Mucosa of rectum (tissue), 2 donors: ENCODE measurements around the gene LPCAT1.
"Not testable (repeated sequence)": the region's sequence is repeated elsewhere in the genome, so short reads cannot be mapped to it uniquely, and the experiment has no call there.

ENCODE experiments used
- H3K27ac ChIP-seq, 2 donors: one replicate each; pipeline ENCODE4 v1.7.0; 2013; ENCODE audit warnings: inconsistent platforms in 2 of 2, low read depth in 2 of 2, low read length in 2 of 2
- H3K27me3 ChIP-seq, 2 donors: one replicate each; pipeline ENCODE4 v1.7.0; 2013; ENCODE audit warnings: low read length in 2 of 2; ENCODE audit not compliant: control insufficient read depth in 2 of 2, insufficient read depth in 2 of 2
- H3K36me3 ChIP-seq, 2 donors: one replicate each; pipeline ENCODE4 v1.7.0; 2013; ENCODE audit warnings: low read length in 2 of 2; ENCODE audit not compliant: control insufficient read depth in 2 of 2, insufficient read depth in 2 of 2
- H3K4me1 ChIP-seq, 2 donors: one replicate each; pipeline ENCODE4 v1.7.0; 2013; ENCODE audit warnings: low read length in 2 of 2, mild to moderate bottlenecking in 1 of 2; ENCODE audit not compliant: control insufficient read depth in 2 of 2, insufficient read depth in 2 of 2
- H3K4me3 ChIP-seq, 2 donors: one replicate each; pipeline ENCODE4 v1.7.0; 2013; ENCODE audit warnings: low read length in 2 of 2
- H3K9ac ChIP-seq, 2 donors: one replicate each; pipeline ENCODE4 v1.7.0; 2013; ENCODE audit warnings: low read length in 2 of 2, low read depth in 1 of 2, mild to moderate bottlenecking in 1 of 2
- H3K9me3 ChIP-seq, 2 donors: one replicate each; pipeline ENCODE4 v1.7.0; 2013; ENCODE audit warnings: low read length in 2 of 2; ENCODE audit not compliant: control insufficient read depth in 2 of 2
- donor health status: healthy.
- donor health status: Normal muscosa, but diverticular disease.

The LPCAT1 gene, protein sequence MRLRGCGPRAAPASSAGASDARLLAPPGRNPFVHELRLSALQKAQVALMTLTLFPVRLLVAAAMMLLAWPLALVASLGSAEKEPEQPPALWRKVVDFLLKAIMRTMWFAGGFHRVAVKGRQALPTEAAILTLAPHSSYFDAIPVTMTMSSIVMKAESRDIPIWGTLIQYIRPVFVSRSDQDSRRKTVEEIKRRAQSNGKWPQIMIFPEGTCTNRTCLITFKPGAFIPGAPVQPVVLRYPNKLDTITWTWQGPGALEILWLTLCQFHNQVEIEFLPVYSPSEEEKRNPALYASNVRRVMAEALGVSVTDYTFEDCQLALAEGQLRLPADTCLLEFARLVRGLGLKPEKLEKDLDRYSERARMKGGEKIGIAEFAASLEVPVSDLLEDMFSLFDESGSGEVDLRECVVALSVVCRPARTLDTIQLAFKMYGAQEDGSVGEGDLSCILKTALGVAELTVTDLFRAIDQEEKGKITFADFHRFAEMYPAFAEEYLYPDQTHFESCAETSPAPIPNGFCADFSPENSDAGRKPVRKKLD

GRCh38 chr5:1523793-1524480 is at the start of gene LPCAT1:
TSS of gene LPCAT1 (minus strand) at chr5:1523960. CDS start at chr5:1523844, 116 bp downstream.
- peaks cover 6 to 19% of the 10 kb centered on the region in 2 donors for H3K4me1 ChIP-seq
- peak within 1 kb of the TSS; percentile 35 to 70 for H3K9ac ChIP-seq
- no peaks in the 10 kb centered on the region for H3K27me3 ChIP-seq
- H3K36me3 ChIP-seq: peaks cover 0 to 6% of the 10 kb centered on the region in 2 donors
- H3K4me3 ChIP-seq: peak within 1 kb of the TSS; percentile 63 to 66
- H3K9me3 ChIP-seq: no peaks in the 10 kb centered on the region
- peak within 1 kb of the TSS; percentile 59 to 72 for H3K27ac ChIP-seq

DNA sequence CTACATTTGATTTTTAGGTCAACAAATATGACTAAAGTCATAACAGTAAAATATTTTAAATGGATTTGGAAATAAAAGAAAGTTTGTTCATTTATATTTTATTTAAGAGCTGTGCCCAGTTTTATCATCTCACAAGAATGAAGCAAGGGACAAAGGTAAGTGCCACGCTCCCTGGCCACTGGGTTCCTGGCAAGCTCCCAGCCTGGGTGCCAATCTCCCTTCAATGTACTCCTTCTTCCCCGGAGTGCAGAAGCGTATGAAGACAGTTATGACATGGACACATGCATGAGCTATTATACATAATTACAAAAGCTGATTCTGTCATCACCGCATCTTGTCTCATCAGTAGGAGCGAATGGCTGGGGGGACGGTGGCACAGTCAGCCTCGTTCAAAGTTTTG is 48.1 kb upstream of the LPCAT1 start:
- H3K9ac ChIP-seq, H3K9me3 ChIP-seq, H3K27ac ChIP-seq, H3K36me3 ChIP-seq, H3K4me3 ChIP-seq, H3K27me3 ChIP-seq: not testable (repeated sequence)
- H3K4me1 ChIP-seq: peaks cover 0 to 16% of the 10 kb centered on the region in 2 donors

GRCh38 chr5:1570975-1571374 is 47.2 kb upstream of the LPCAT1 start:
- H3K36me3 ChIP-seq: no peaks in the 10 kb centered on the region
- H3K4me1 ChIP-seq: peaks cover 0 to 16% of the 10 kb centered on the region in 2 donors
- H3K4me3 ChIP-seq: no peak overlapping the region
- no peaks in the 10 kb centered on the region for H3K9me3 ChIP-seq
- H3K27me3 ChIP-seq: no peaks in the 10 kb centered on the region
- peak overlapping the region; percentile 43 to 71 for H3K27ac ChIP-seq
- H3K9ac ChIP-seq: no peak overlapping the region

- Histone ChIP-seq H3K4me3 (no peak overlapping the region), H3K27me3 (no peaks in the 10 kb centered on the region), H3K27ac (peak overlapping the region in 1 of 2 donors; percentile 38), H3K4me1 (peaks cover 0 to 11% of the 10 kb centered on the region in 2 donors), H3K9ac (no peak overlapping the region), H3K36me3 (no peaks in the 10 kb centered on the region), H3K9me3 (no peaks in the 10 kb centered on the region)
Observed at GRCh38 chr5:1568201-1568979, 44.6 kb upstream of the LPCAT1 start.

DNA sequence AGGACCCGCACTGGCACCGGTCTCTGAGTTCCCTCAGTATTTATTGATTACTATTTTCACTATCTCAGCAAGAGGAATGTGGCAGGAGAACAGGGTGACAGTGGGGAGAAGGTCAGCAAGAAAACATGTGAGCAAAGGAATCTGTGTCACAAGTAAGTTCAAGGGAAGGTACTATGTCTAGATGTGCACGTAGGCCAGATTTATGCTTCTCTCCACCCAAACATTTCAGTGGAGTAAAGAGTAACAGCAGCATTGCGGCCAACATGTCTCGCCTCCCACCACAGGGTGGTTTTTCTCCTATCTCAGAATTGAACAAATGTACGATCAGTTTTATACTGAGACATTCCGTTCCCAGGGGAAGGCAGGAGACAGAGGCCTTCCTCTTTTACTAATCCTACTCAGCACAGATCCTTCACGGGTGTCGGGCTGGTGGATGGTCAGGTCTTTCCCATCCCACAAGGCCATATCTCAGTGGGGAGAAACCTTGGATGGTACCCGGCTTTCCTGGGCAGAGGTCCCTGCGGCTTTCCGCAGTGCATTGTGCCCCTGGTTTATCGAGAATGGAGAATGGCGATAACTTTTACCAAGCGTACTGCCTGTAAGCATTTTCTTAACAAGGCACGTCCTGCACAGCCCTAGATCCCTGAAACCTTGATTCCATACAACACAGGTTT is 43.9 kb upstream of the LPCAT1 start:
- not testable (repeated sequence) for H3K27me3 ChIP-seq, H3K27ac ChIP-seq, H3K9ac ChIP-seq, H3K36me3 ChIP-seq, H3K9me3 ChIP-seq, H3K4me3 ChIP-seq
- H3K4me1 ChIP-seq: peaks cover 0 to 11% of the 10 kb centered on the region in 2 donors

DNA sequence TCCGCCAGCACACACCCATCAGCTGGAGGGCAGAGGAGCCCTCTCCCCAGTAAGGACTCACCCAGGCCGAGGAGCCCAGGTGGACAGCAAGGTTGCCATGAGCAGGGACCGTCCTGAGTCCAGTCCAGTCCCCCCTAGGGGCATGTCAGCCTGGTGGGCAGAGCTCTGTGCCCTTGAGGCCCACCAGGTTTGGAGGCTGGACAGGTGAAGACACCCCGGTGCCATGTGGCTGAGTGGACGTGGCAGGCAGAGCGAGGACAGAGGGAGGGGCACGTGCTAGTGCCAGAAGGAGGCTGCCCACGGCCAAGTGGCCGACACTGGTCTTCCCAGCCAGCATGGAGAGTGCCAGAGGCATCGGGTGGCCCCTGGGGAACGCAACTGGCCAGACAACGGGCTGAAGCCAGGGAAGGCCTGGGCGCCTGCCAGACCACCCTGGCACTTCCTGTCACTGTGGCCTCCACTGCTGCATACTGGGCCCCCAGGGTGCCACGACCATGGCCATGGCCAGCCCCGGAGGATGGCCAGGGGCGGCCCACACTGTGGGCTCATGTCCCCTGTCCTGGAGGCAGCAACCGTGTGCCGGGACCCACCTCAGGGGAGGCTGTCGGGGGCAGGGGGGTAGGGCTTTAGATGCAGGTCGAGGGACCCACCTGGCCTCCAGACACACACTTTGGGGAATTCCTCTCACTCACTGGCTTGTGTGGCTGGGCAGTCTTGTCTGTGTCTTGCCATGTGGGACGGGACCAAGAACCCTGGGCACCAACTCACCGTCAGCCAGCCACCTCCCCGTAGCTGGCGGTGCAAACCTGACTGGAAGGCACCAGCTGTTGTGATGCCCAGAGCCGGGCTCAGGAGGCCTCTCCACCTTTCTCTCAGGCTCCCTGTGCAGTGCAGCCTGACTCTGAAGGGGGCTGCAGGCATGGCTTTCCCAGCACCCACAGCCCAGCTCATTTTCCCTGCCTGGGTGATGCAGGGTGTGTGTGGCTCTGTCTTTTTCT is 42.3 kb upstream of the LPCAT1 start:
- no peak overlapping the region for H3K4me3 ChIP-seq
- H3K27me3 ChIP-seq: no peaks in the 10 kb centered on the region
- H3K9ac ChIP-seq: no peak overlapping the region
- no peaks in the 10 kb centered on the region for H3K9me3 ChIP-seq
- no peaks in the 10 kb centered on the region for H3K36me3 ChIP-seq
- H3K27ac ChIP-seq: no peak overlapping the region
- H3K4me1 ChIP-seq: peaks cover 0 to 3% of the 10 kb centered on the region in 2 donors

- H3K27ac ChIP-seq: no peak overlapping the region
- peaks cover 0 to 3% of the 10 kb centered on the region in 2 donors for H3K4me1 ChIP-seq
- no peak overlapping the region for H3K9ac ChIP-seq
- no peaks in the 10 kb centered on the region for H3K27me3 ChIP-seq
- H3K9me3 ChIP-seq: no peaks in the 10 kb centered on the region
- H3K4me3 ChIP-seq: no peak overlapping the region
- no peaks in the 10 kb centered on the region for H3K36me3 ChIP-seq
Observed at GRCh38 chr5:1564824-1565736, 41.3 kb upstream of the LPCAT1 start.

DNA sequence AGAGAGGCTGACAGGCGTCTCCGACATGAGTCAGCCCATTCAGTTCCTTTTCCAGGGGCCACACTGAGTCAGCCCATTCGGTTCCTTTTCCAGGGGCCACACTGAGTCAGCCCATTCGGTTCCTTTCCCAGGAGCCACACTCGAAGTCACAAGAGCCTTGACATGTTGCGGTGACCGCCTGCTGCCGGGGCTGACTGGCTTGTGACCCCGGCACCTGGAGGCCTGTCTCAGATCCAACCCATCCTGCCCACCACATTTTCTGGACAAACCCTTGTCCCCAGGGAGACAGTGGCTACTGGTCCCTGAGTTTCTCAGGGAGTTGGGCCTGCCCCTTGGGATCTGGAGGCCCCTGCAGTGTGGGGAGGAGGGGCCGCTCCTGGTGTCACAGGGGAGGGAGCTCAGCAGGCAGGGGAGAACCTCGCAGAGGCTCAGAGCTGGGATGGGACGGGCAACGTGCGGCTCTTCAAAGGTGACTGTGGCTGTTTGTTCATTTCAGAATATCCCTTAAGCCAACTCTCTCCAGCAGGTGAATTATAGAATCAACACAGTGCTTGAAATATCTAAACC is 40.5 kb upstream of the LPCAT1 start:
- H3K27ac ChIP-seq: no peak overlapping the region
- no peak overlapping the region for H3K4me3 ChIP-seq
- H3K27me3 ChIP-seq: no peaks in the 10 kb centered on the region
- H3K36me3 ChIP-seq: no peaks in the 10 kb centered on the region
- H3K9me3 ChIP-seq: no peaks in the 10 kb centered on the region
- peaks cover 0 to 3% of the 10 kb centered on the region in 2 donors for H3K4me1 ChIP-seq
- H3K9ac ChIP-seq: no peak overlapping the region
